PC-3 (cell line): ENCODE results near the gene RANBP1.

Experiments used
- CTCF ChIP-seq: fragments of 300-600 bp; sonication (generic); conservative IDR thresholded peaks from 2 replicates; pipeline ENCODE4 v1.5.1; 2017; ENCODE audit warnings: antibody characterized with exemption, low read depth, mild to moderate bottlenecking, low read length
- EZH2 ChIP-seq: fragments of 300-600 bp; sonication (generic); IDR thresholded peaks from one replicate; pipeline ENCODE4 v1.6.1; 2017; ENCODE audit warnings: antibody characterized with exemption, mild to moderate bottlenecking, low read length; ENCODE audit not compliant: unreplicated experiment
- EZH2phosphoT487 ChIP-seq: fragments of 300-600 bp; sonication (generic); IDR thresholded peaks from 2 replicates; pipeline ENCODE4 v1.6.1; 2018; ENCODE audit warnings: mild to moderate bottlenecking, antibody characterized with exemption, low read length, borderline replicate concordance

GRCh38 chr22:20127318-20127868, 11.5 kb downstream of the RANBP1 start:
- TF ChIP-seq CTCF (no peak), EZH2 (no peak), EZH2phosphoT487 (no peak)
